Neutrophil (primary cell): ENCODE measurements around the gene ABHD1.
"Not testable (repeated sequence)": the region's sequence is repeated elsewhere in the genome, so short reads cannot be mapped to it uniquely, and the experiment has no call there.

Experiments used
- H3K27ac ChIP-seq: fragments of 200-600 bp; sonication (generic); 2 replicates; pipeline ENCODE4 v1.5.1; 2016; ENCODE audit warnings: mild to moderate bottlenecking, moderate library complexity
- H3K27me3 ChIP-seq: fragments of 200-600 bp; sonication (generic); 2 replicates; pipeline ENCODE4 v1.6.0; 2016; ENCODE audit warnings: mild to moderate bottlenecking
- H3K36me3 ChIP-seq: fragments of 200-600 bp; sonication (generic); 2 replicates; pipeline ENCODE4 v1.5.1; 2017
- H3K4me1 ChIP-seq, 2 experiments: fragments of 200-600 bp in 1 of 2; sonication (generic) in 1 of 2; 1 replicate in 1 of 2; 2 replicates in 1 of 2; pipeline versions ENCODE4 v1.5.1 to v1.6.1; 2013 to 2016; ENCODE audit warnings: low read depth in 1 of 2, low read length in 1 of 2, mild to moderate bottlenecking in 1 of 2, moderate library complexity in 1 of 2; ENCODE audit not compliant: control insufficient read depth in 1 of 2, insufficient read depth in 1 of 2
- H3K4me3 ChIP-seq, 2 experiments: fragments of 200-600 bp in 1 of 2; sonication (generic) in 1 of 2; 1 replicate in 1 of 2; 2 replicates in 1 of 2; pipeline ENCODE4 v1.5.1; 2013 to 2016; ENCODE audit warnings: low read depth in 1 of 2, low read length in 1 of 2, mild to moderate bottlenecking in 1 of 2, moderate library complexity in 1 of 2
- H3K9me3 ChIP-seq: fragments of 200-600 bp; sonication (generic); 2 replicates; pipeline ENCODE4 v1.5.1; 2016
- CTCF ChIP-seq: fragments of 200-600 bp; sonication (generic); IDR thresholded peaks from 2 replicates; pipeline ENCODE4 v1.5.1; 2016; ENCODE audit warnings: antibody characterized with exemption

Gene ABHD1

GRCh38 chr2:27102329-27102728 lies 21.3 kb upstream of the ABHD1 start:
- H3K4me1 ChIP-seq: no peaks in the 10 kb centered on the region
- H3K4me3 ChIP-seq: no peak overlapping the region
- no peaks in the 10 kb centered on the region for H3K9me3 ChIP-seq
- no peak for TF ChIP-seq CTCF
- no peak overlapping the region for H3K27ac ChIP-seq
- no peaks in the 10 kb centered on the region for H3K36me3 ChIP-seq
- no peaks in the 10 kb centered on the region for H3K27me3 ChIP-seq

DNA sequence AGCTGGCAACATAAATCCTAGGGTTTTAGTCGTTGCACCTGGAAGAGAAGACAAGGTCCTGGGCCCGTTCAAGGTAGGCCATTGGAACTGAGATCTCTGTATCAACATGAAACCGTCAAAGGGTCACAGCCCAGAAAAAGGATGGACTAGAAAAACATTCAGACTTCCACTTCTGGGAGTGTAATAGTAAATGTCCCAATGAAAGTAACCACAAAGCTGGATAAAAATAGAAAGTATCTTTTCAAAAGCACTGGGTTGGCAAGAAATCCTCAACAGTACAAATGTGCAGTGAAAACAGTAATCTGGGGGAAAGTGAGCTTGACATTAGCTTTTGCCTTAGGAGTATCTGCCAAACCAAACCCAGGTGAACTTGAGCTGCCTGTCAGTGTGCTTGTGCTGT lies 17.6 kb upstream of the ABHD1 start:
- no peak for TF ChIP-seq CTCF
- no peaks in the 10 kb centered on the region for H3K36me3 ChIP-seq
- H3K4me1 ChIP-seq: no peaks in the 10 kb centered on the region
- H3K27me3 ChIP-seq: no peaks in the 10 kb centered on the region
- no peak overlapping the region for H3K27ac ChIP-seq
- no peaks in the 10 kb centered on the region for H3K9me3 ChIP-seq
- H3K4me3 ChIP-seq: no peak overlapping the region

GRCh38 chr2:27108221-27108620 lies 15.4 kb upstream of the ABHD1 start:
- no peak for TF ChIP-seq CTCF
- H3K36me3 ChIP-seq: no peaks in the 10 kb centered on the region

GRCh38 chr2:27109083-27109482 lies 14.5 kb upstream of the ABHD1 start:
- TF ChIP-seq CTCF: no peak
- no peaks in the 10 kb centered on the region for H3K27me3 ChIP-seq
- no peak overlapping the region for H3K27ac ChIP-seq
- H3K9me3 ChIP-seq: no peaks in the 10 kb centered on the region
- H3K4me3 ChIP-seq: no peak overlapping the region
- no peaks in the 10 kb centered on the region for H3K36me3 ChIP-seq
- H3K4me1 ChIP-seq: no peaks in the 10 kb centered on the region

More at GRCh38 chr2:27108221-27108620, 15.4 kb upstream of the ABHD1 start:
- Histone ChIP-seq H3K27me3 (no peaks in the 10 kb centered on the region), H3K4me1 (no peaks in the 10 kb centered on the region), H3K4me3 (no peak overlapping the region), H3K9me3 (no peaks in the 10 kb centered on the region), H3K27ac (no peak overlapping the region)

GRCh38 chr2:27110603-27111352 lies 12.8 kb upstream of the ABHD1 start:
- not testable (repeated sequence) for H3K9me3 ChIP-seq, H3K4me3 ChIP-seq, H3K27ac ChIP-seq, H3K4me1 ChIP-seq, H3K27me3 ChIP-seq, H3K36me3 ChIP-seq

DNA sequence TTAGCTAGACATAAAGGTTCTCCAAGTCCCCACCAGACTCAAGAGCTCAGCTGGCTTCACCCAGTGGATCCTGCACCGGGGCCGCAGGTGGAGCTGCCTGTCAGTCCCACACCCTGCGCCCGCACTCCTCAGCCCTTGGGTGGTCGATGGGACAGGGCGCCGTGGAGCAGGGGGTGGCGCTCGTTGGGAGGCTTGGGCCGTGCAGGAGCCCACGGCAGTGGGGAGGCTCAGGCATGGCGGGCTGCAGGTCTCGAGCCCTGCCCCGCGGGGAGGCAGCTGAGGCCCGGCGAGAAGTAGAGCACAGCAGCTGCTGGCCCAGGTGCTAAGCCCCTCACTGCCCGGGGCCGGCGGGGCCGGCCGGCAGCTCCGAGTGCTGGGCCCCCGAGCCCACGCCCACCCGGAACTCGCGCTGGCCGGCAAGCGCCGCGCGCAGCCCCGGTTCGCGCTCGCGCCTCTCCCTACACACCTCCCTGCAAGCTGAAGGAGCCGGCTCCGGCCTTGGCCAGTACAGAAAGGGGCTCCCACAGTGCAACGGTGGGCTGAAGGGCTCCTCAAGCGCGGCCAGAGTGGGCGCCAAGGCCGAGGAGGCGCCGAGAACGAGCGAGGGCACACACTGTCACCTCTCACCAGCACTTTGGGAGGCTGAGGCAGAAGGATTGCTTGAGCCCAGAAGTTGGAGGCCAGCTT lies 12.1 kb upstream of the ABHD1 start:
- not testable (repeated sequence) for H3K36me3 ChIP-seq, H3K4me3 ChIP-seq, H3K4me1 ChIP-seq, H3K9me3 ChIP-seq, H3K27me3 ChIP-seq, H3K27ac ChIP-seq
